ENCODE data around the gene STRN. TPM values are rescaled to one million over a fixed set of nuclear protein-coding genes. Genes with fewer than 3 reads are reported as not detected.
A peak's percentile ranks its signal among the peaks of the same experiment; 100 is the strongest.

The STRN gene
- total and polyA plus RNA-seq, 9 of the 15 experiments (the other 6 are each of a cell fraction or from before 2014, with no cell fraction given), result 1.3 to 31.2 (median 20.0) TPM

DNA sequence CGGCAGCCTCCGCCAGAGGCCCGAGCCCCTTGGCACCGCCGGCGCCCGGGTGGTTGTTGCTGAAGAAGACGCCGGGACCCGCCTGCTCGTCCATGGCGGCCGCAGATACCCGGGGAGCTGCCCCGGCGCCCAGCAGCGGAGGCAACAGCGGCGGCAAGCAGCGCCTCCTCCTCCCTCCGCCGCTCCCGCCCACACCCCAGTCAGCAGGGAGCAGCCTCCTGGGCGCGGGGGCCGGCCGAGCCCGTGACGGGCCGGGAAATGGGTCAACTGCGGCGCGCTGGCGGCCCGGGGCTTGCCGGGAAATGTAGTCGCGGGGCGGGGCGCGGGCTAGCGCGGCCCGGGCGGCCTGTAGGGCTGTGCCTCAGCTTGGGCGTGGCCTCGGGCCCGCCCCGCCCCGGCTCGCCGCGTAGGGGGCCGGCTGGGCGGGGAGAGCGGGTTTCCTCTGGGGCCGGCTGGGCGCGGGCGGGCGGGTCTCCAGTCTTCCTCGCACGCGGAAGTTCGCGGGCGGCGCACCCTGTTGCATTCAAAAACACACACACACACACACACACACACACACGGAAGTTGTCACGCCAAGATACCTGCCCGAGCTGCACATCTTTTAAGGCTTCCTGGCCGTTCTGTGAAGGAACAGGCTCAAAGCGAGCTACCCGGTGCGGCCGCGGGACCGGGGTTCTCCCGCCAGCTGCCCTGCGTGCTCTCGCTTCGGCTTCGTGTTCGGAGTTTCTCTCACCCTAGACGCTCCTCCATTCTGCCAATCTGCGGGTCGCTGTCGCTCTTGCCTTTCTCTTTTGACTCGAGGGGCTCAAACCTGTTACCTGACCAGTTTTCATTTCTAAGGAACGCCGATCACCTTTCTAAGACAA is at the start of gene STRN (continued):
- TF ChIP-seq, protein P1, sequence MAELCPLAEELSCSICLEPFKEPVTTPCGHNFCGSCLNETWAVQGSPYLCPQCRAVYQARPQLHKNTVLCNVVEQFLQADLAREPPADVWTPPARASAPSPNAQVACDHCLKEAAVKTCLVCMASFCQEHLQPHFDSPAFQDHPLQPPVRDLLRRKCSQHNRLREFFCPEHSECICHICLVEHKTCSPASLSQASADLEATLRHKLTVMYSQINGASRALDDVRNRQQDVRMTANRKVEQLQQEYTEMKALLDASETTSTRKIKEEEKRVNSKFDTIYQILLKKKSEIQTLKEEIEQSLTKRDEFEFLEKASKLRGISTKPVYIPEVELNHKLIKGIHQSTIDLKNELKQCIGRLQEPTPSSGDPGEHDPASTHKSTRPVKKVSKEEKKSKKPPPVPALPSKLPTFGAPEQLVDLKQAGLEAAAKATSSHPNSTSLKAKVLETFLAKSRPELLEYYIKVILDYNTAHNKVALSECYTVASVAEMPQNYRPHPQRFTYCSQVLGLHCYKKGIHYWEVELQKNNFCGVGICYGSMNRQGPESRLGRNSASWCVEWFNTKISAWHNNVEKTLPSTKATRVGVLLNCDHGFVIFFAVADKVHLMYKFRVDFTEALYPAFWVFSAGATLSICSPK (IDR thresholded peaks at IDR 0.05; ENCODE audit: borderline replicate concordance), result no peak
- TF ChIP-seq MCM3 (IDR thresholded peaks at IDR 0.05) (no peak), DNMT1 (IDR thresholded peaks at IDR 0.05) (no peak), GATA2 (CRISPR knock-in tag; IDR thresholded peaks at IDR 0.05) (no peak), ZNF431 (CRISPR knock-in tag; IDR thresholded peaks at IDR 0.05) (no peak; the same call in 1 of the 2 replicates), MIER1 (IDR thresholded peaks at IDR 0.05; ENCODE audit: low read depth) (peak; percentile 59; the same call in 1 of the 2 replicates), NFXL1 (CRISPR knock-in tag; IDR thresholded peaks at IDR 0.05) (0 out of 2 replicates have a peak, but pooled peaks have one; percentile 43), PTRF (tag; IDR thresholded peaks at IDR 0.05) (no peak), SAFB (IDR thresholded peaks at IDR 0.05; ENCODE audit: borderline replicate concordance, low read depth, low read length) (no peak), CREM (IDR thresholded peaks at IDR 0.05; ENCODE audit: low read depth) (peak; percentile 81), RFX5 (IDR thresholded peaks at IDR 0.05; ENCODE audit: low read depth, low read length) (no peak), POLR3G (IDR thresholded peaks at IDR 0.05; ENCODE audit: extremely low read depth, insufficient read length, insufficient replicate concordance) (no peak), TEAD2 (tag; IDR thresholded peaks at IDR 0.05) (no peak), ZNF263 (CRISPR knock-in tag; IDR thresholded peaks at IDR 0.05; ENCODE audit: borderline replicate concordance) (no peak; the same call in 1 of the 2 replicates), SIX5 (IDR thresholded peaks at IDR 0.05; ENCODE audit: borderline replicate concordance in 1 of 2, insufficient read depth in 1 of 2, low read depth in 1 of 2, low read length in 2 of 2) (peak; percentile 73 to 85), ZC3H11A (IDR thresholded peaks at IDR 0.05; ENCODE audit: low read depth, low read length) (no peak)
- TF ChIP-seq, protein P2, sequence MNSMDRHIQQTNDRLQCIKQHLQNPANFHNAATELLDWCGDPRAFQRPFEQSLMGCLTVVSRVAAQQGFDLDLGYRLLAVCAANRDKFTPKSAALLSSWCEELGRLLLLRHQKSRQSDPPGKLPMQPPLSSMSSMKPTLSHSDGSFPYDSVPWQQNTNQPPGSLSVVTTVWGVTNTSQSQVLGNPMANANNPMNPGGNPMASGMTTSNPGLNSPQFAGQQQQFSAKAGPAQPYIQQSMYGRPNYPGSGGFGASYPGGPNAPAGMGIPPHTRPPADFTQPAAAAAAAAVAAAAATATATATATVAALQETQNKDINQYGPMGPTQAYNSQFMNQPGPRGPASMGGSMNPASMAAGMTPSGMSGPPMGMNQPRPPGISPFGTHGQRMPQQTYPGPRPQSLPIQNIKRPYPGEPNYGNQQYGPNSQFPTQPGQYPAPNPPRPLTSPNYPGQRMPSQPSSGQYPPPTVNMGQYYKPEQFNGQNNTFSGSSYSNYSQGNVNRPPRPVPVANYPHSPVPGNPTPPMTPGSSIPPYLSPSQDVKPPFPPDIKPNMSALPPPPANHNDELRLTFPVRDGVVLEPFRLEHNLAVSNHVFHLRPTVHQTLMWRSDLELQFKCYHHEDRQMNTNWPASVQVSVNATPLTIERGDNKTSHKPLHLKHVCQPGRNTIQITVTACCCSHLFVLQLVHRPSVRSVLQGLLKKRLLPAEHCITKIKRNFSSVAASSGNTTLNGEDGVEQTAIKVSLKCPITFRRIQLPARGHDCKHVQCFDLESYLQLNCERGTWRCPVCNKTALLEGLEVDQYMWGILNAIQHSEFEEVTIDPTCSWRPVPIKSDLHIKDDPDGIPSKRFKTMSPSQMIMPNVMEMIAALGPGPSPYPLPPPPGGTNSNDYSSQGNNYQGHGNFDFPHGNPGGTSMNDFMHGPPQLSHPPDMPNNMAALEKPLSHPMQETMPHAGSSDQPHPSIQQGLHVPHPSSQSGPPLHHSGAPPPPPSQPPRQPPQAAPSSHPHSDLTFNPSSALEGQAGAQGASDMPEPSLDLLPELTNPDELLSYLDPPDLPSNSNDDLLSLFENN (IDR thresholded peaks at IDR 0.05; ENCODE audit: low read depth in 2 of 2, low read length in 2 of 2), result no peak
- TF ChIP-seq, protein P3, sequence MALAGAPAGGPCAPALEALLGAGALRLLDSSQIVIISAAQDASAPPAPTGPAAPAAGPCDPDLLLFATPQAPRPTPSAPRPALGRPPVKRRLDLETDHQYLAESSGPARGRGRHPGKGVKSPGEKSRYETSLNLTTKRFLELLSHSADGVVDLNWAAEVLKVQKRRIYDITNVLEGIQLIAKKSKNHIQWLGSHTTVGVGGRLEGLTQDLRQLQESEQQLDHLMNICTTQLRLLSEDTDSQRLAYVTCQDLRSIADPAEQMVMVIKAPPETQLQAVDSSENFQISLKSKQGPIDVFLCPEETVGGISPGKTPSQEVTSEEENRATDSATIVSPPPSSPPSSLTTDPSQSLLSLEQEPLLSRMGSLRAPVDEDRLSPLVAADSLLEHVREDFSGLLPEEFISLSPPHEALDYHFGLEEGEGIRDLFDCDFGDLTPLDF (CRISPR knock-in tag; IDR thresholded peaks at IDR 0.05), result peak; percentile 66; the same call in 1 of the 2 replicates
- TF ChIP-seq, protein P4, sequence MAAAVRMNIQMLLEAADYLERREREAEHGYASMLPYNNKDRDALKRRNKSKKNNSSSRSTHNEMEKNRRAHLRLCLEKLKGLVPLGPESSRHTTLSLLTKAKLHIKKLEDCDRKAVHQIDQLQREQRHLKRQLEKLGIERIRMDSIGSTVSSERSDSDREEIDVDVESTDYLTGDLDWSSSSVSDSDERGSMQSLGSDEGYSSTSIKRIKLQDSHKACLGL (CRISPR knock-in tag; IDR thresholded peaks at IDR 0.05; ENCODE audit: borderline replicate concordance, poor library complexity, severe bottlenecking), result no peak

Measured in K562 (cell line).